H1 (cell line): Measurements from ENCODE around the gene USP10. TPM values are rescaled to one million over a fixed set of nuclear protein-coding genes. Genes with fewer than 3 reads are reported as not detected.

ENCODE experiments used
- CTCF ChIA-PET: fragments of 300-600 bp; sonication (Branson Sonifier 250); formaldehyde crosslinking; loops from one replicate; lab custom pipeline; 2021; ENCODE audit not compliant: partially characterized antibody; lab: Charles Lee
- POLR2A ChIA-PET: fragments of 300-600 bp; sonication (Branson Sonifier 250); formaldehyde crosslinking; loops from one replicate; lab custom pipeline; 2021; ENCODE audit warnings: inconsistent platforms; ENCODE audit not compliant: partially characterized antibody; lab: Charles Lee
- DNase-seq, 2 experiments: peaks; one replicate each; pipeline versions ENCODE4 v3.0.0 to v3.0.0-alpha.2; 2010 to 2022; ENCODE audit warnings: low spot score in 2 of 2, low read depth in 1 of 2, mixed read lengths in 1 of 2
- FAIRE-seq: peaks from 2 replicates; lab custom pipeline; 2011; peaks lifted over from hg19 to GRCh38; lab: Jason Lieb, UNC
- H2AFZ ChIP-seq: 2 replicates; pipeline ENCODE4 v1.8.1; 2012; ENCODE audit warnings: low read length, inconsistent platforms
- H2AK5ac ChIP-seq: 2 replicates; pipeline ENCODE4 v1.6.1; 2013; ENCODE audit warnings: low read depth, low read length
- H2BK120ac ChIP-seq: replicated peaks from 2 replicates; pipeline ENCODE3; 2013; ENCODE audit warnings: low read depth, low read length, inconsistent platforms
- H2BK12ac ChIP-seq: 2 replicates; pipeline ENCODE4 v1.6.1; 2013; ENCODE audit warnings: low read depth, low read length
- H2BK15ac ChIP-seq: 2 replicates; pipeline ENCODE4 v1.6.1; 2013; ENCODE audit warnings: low read length
- H2BK20ac ChIP-seq: 2 replicates; pipeline ENCODE4 v1.6.1; 2013; ENCODE audit warnings: low read length
- H2BK5ac ChIP-seq: 2 replicates; pipeline ENCODE4 v1.6.1; 2013; ENCODE audit warnings: low read depth, low read length
- H3K14ac ChIP-seq: 2 replicates; pipeline ENCODE4 v1.6.1; 2013; ENCODE audit warnings: inconsistent platforms; ENCODE audit not compliant: insufficient read length
- H3K18ac ChIP-seq: 2 replicates; pipeline ENCODE4 v1.6.1; 2013; ENCODE audit warnings: low read length; ENCODE audit errors: extremely low read depth
- H3K23ac ChIP-seq: 2 replicates; pipeline ENCODE4 v1.6.1; 2013; ENCODE audit warnings: inconsistent platforms; ENCODE audit not compliant: insufficient read length
- H3K23me2 ChIP-seq: 2 replicates; pipeline ENCODE4 v1.6.1; 2013; ENCODE audit warnings: low read depth, low read length
- H3K27ac ChIP-seq: 2 replicates; pipeline ENCODE4 v1.6.1; 2011; ENCODE audit warnings: low read depth, low read length, inconsistent platforms
- H3K27me3 ChIP-seq, 4 experiments: replicated peaks in 1 of 4; 1 replicate in 1 of 4; 2 replicates in 3 of 4; pipeline versions ENCODE4 v1.6.1 to v1.8.1; 2011 to 2013; ENCODE audit warnings: low read length in 3 of 4, mild to moderate bottlenecking in 3 of 4, inconsistent platforms in 2 of 4, mixed read lengths in 2 of 4, moderate library complexity in 1 of 4; ENCODE audit not compliant: control insufficient read depth in 3 of 4, insufficient read depth in 3 of 4; ENCODE audit errors: extremely low read depth in 1 of 4
- H3K36me3 ChIP-seq, 4 experiments: 2 replicates each; pipeline versions ENCODE4 v1.6.1 to v1.8.1; 2011 to 2013; ENCODE audit warnings: mild to moderate bottlenecking in 4 of 4, low read length in 3 of 4, moderate library complexity in 2 of 4, control low read depth in 1 of 4, inconsistent platforms in 1 of 4; ENCODE audit not compliant: insufficient read depth in 4 of 4, control insufficient read depth in 2 of 4
- H3K4ac ChIP-seq: replicated peaks from 2 replicates; pipeline ENCODE3; 2013; ENCODE audit warnings: low read length, low read depth, mixed read lengths, inconsistent platforms; ENCODE audit not compliant: insufficient read length
- H3K4me1 ChIP-seq, 4 experiments: replicated peaks in 1 of 4; 1 replicate in 1 of 4; 2 replicates in 3 of 4; pipeline versions ENCODE4 v1.6.1 to v1.8.1; 2011 to 2013; ENCODE audit warnings: low read length in 3 of 4, inconsistent platforms in 2 of 4, mixed read lengths in 1 of 4; ENCODE audit not compliant: insufficient read depth in 4 of 4, control insufficient read depth in 3 of 4
- H3K4me2 ChIP-seq, 2 experiments: 2 replicates each; pipeline versions ENCODE4 v1.6.1 to v1.8.1; 2011 to 2013; ENCODE audit warnings: low read depth in 2 of 2, low read length in 2 of 2, control low read depth in 1 of 2, inconsistent platforms in 1 of 2, mild to moderate bottlenecking in 1 of 2; ENCODE audit not compliant: insufficient read depth in 1 of 2
- H3K4me3 ChIP-seq, 4 experiments: fragments of 200-600, 300-600 bp in 1 of 4; sonication (generic), shearing (Covaris generic), sonication (Bioruptor Twin) in 1 of 4; 2 replicates each; pipeline versions ENCODE4 v1.5.1 to v1.8.1; 2011 to 2016; ENCODE audit warnings: low read length in 4 of 4, low read depth in 3 of 4, control low read depth in 2 of 4, inconsistent platforms in 2 of 4, mild to moderate bottlenecking in 2 of 4, mixed read lengths in 1 of 4, moderate library complexity in 1 of 4; ENCODE audit not compliant: insufficient read depth in 2 of 4; ENCODE audit errors: extremely low read depth in 1 of 4
- H3K56ac ChIP-seq: replicated peaks from 2 replicates; pipeline ENCODE3; 2013; ENCODE audit warnings: low read depth, mild to moderate bottlenecking, mixed read lengths, low read length, inconsistent platforms; ENCODE audit not compliant: insufficient read length
- H3K79me1 ChIP-seq: 2 replicates; pipeline ENCODE4 v1.6.1; 2013; ENCODE audit warnings: low read depth, low read length, control low read depth
- H3K79me2 ChIP-seq, 2 experiments: 2 replicates each; pipeline versions ENCODE4 v1.6.1 to v1.8.1; 2012 to 2013; ENCODE audit warnings: low read length in 2 of 2, mild to moderate bottlenecking in 2 of 2, inconsistent platforms in 1 of 2; ENCODE audit not compliant: insufficient read depth in 2 of 2, control insufficient read depth in 1 of 2
- H3K9ac ChIP-seq, 4 experiments: replicated peaks in 1 of 4; 1 replicate in 1 of 4; 2 replicates in 3 of 4; pipeline versions ENCODE4 v1.6.1 to v1.8.1; 2011 to 2013; ENCODE audit warnings: low read depth in 3 of 4, low read length in 3 of 4, control low read depth in 2 of 4, mild to moderate bottlenecking in 2 of 4, moderate library complexity in 2 of 4, inconsistent platforms in 1 of 4; ENCODE audit errors: extremely low read depth in 1 of 4
- H3K9me3 ChIP-seq, 2 experiments: 2 replicates each; pipeline versions ENCODE4 v1.6.1 to v1.8.1; 2012 to 2013; ENCODE audit warnings: mild to moderate bottlenecking in 2 of 2, moderate library complexity in 2 of 2, control low read depth in 1 of 2, inconsistent platforms in 1 of 2, low read depth in 1 of 2, low read length in 1 of 2, mixed read lengths in 1 of 2; ENCODE audit not compliant: insufficient read depth in 2 of 2
- H4K20me1 ChIP-seq, 2 experiments: replicated peaks in 1 of 2; 2 replicates each; pipeline versions ENCODE3 to v1.8.1; 2011 to 2013; ENCODE audit warnings: inconsistent platforms in 2 of 2, low read length in 2 of 2, mild to moderate bottlenecking in 1 of 2; ENCODE audit not compliant: insufficient read depth in 2 of 2, control insufficient read depth in 1 of 2
- H4K5ac ChIP-seq: 2 replicates; pipeline ENCODE4 v1.6.1; 2013; ENCODE audit warnings: low read length, low read depth, mixed read lengths, inconsistent platforms; ENCODE audit not compliant: insufficient read length
- H4K8ac ChIP-seq: 2 replicates; pipeline ENCODE4 v1.8.0; 2013; ENCODE audit warnings: mild to moderate bottlenecking, moderate library complexity, low read length, inconsistent platforms; ENCODE audit not compliant: insufficient read depth; ENCODE audit errors: extremely low read depth
- H4K91ac ChIP-seq: replicated peaks from 2 replicates; pipeline ENCODE3; 2013; ENCODE audit warnings: low read length, mixed read lengths, inconsistent platforms; ENCODE audit not compliant: insufficient read length
- ASH2L ChIP-seq: fragments of 200-600, 300-600 bp; sonication (generic); IDR thresholded peaks from one replicate; pipeline ENCODE4 v1.7.1; 2017; ENCODE audit warnings: low read length
- CBX8 ChIP-seq: fragments of 300-800, 300-1000 bp; sonication (generic); IDR thresholded peaks from 2 replicates; pipeline ENCODE4 v1.7.1; 2016; ENCODE audit warnings: low read depth, low read length, borderline replicate concordance
- EP300 ChIP-seq, 2 experiments: IDR thresholded peaks; 1 replicate in 1 of 2; 2 replicates in 1 of 2; pipeline ENCODE4 v1.6.1; 2011 to 2012; ENCODE audit warnings: low read depth in 2 of 2, low read length in 2 of 2, mild to moderate bottlenecking in 2 of 2, borderline replicate concordance in 1 of 2, inconsistent platforms in 1 of 2, moderate library complexity in 1 of 2
- EZH2 ChIP-seq: fragments of 200-600 bp; sonication (generic); IDR thresholded peaks from 2 replicates; pipeline ENCODE4 v1.7.1; 2012; ENCODE audit warnings: low read depth, mild to moderate bottlenecking, moderate library complexity, low read length, inconsistent platforms; ENCODE audit not compliant: severe bottlenecking
- HDAC6 ChIP-seq: IDR thresholded peaks from one replicate; pipeline ENCODE4 v1.7.1; 2012; ENCODE audit warnings: low read depth, mild to moderate bottlenecking, inconsistent platforms, low read length, moderate library complexity
- KDM1A ChIP-seq: fragments of 200-600, 300-600 bp; sonication (generic); IDR thresholded peaks from 2 replicates; pipeline ENCODE4 v1.7.1; 2016; ENCODE audit warnings: mild to moderate bottlenecking, low read length, borderline replicate concordance
- RAD21 ChIP-seq, 2 experiments: IDR thresholded peaks in 1 of 2; conservative IDR thresholded peaks in 1 of 2; 2 replicates each; pipeline ENCODE4 v1.6.1; 2011; ENCODE audit warnings: low read depth in 2 of 2, low read length in 2 of 2, improper control_type of control experiment in 1 of 2, inconsistent platforms in 1 of 2, mild to moderate bottlenecking in 1 of 2, moderate library complexity in 1 of 2
- SAP30 ChIP-seq: fragments of 300-600 bp; sonication (generic); IDR thresholded peaks from 2 replicates; pipeline ENCODE4 v1.7.1; 2012; ENCODE audit warnings: low read length, moderate library complexity, mild to moderate bottlenecking, inconsistent platforms; ENCODE audit not compliant: insufficient read depth, insufficient replicate concordance
- SIN3A ChIP-seq, 2 experiments: IDR thresholded peaks in 1 of 2; conservative IDR thresholded peaks in 1 of 2; 2 replicates each; pipeline ENCODE4 v1.6.1; 2011 to 2012; ENCODE audit warnings: low read length in 2 of 2, improper control_type of control experiment in 1 of 2, low read depth in 1 of 2, mild to moderate bottlenecking in 1 of 2
- SIX5 ChIP-seq: IDR thresholded peaks from 2 replicates; pipeline ENCODE4 v1.6.1; 2011; ENCODE audit warnings: mild to moderate bottlenecking, low read depth, low read length
- TCF12 ChIP-seq: IDR thresholded peaks from 2 replicates; pipeline ENCODE4 v1.6.1; 2011; ENCODE audit warnings: low read depth, mild to moderate bottlenecking, low read length
- TEAD4 ChIP-seq: IDR thresholded peaks from 2 replicates; pipeline ENCODE4 v1.6.1; 2012; ENCODE audit warnings: low read depth, low read length, inconsistent platforms, mixed read lengths
- WGBS, 2 experiments: shearing (Covaris generic) in 1 of 2; methylation state at CpG; one replicate each; pipeline versions ENCODE4 v1.1.6 to v1.1.7; 2013 to 2015; ENCODE audit warnings: low lambda C conversion rate in 2 of 2, mixed read lengths in 2 of 2, inconsistent platforms in 1 of 2, low coverage in 1 of 2, missing lambda C conversion rate in 1 of 2; ENCODE audit not compliant: insufficient replicate concordance in 2 of 2, insufficient coverage in 1 of 2, insufficient read length in 1 of 2; ENCODE audit errors: extremely low coverage in 1 of 2, missing lambda C conversion rate in 1 of 2; 5-methylcytosine and 5-hydroxymethylcytosine counted together
- polyA plus RNA-seq, 7 experiments: library from polyadenylated mRNA; depleted of rRNA in 3 of 7; stranded (reverse) in 5 of 7; unstranded in 2 of 7; fragments of >200 nt in 5 of 7; fragments of 200-250 nt in 2 of 7; gene quantifications; 1 replicate in 5 of 7; 2 replicates in 1 of 7; 4 replicates in 1 of 7; pipeline versions ENCODE4 v1.2.1 to v1.2.3, GENCODE V29; 2011 to 2013; ENCODE audit warnings: missing spikeins in 2 of 7, mixed read lengths in 2 of 7
- total RNA-seq: library from RNA; stranded (reverse); fragmentation: NEBNext Ultra II Directional; extraction: Animal tissue kit (Norgen Biotek cat#: 25700); gene quantifications from 2 replicates; pipeline ENCODE4 v1.2.1, GENCODE V29; 2021

The USP10 gene
- total and polyA plus RNA-seq, 2 of the 8 experiments (the other 6 are each of a cell fraction or from before 2014, with no cell fraction given) = 171 to 195 TPM

DNA sequence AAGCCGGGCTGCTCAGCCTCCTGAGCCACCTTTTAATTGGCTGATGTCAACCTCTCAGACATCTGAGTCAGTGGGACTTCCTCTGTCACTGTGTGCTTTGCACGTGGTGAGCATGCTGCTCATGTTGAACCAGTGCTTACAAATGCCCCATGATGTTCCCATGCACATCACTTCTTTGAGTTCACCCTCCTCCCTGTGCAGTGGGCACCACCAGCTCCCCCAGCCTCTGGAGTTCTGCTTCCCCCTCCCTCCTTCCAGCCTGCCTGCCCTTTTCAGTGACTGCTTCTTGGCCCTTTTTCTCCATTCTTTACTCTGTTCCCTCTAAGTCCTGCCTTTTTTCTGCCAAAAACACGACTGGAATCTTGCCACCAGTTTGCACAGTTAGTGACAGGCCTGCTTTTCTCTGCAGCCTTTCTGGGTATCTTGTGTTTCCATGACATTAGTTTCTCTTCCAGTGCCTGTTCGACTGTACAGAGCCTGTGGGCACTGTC, 41.6 kb downstream of the USP10 start:
- CTCF ChIA-PET = interaction anchor here (1.3 to 13.2 kb wide), 7 partner anchors 12 to 211 kb away, joined by 3 to 137 read pairs (median 45); no protein-coding TSS in a partner anchor
- WGBS, 2 experiments = 86% methylated on average over 4 of the region's 4 CpGs; no CpG with 5 or more reads in 1 of the 2 experiments
- TF ChIP-seq EP300 (IDR thresholded peaks at IDR 0.05; ENCODE audit: borderline replicate concordance in 1 of 2, low read depth in 2 of 2, low read length in 2 of 2) = no peak
- no peak for TF ChIP-seq TCF12
- TF ChIP-seq SIX5 = no peak
- no peak for TF ChIP-seq TEAD4
- no peak for TF ChIP-seq SAP30
- no peak for TF ChIP-seq HDAC6
- no peak for TF ChIP-seq RAD21 (IDR thresholded peaks at IDR 0.05 in 1 of 2, conservative IDR thresholded peaks at IDR 0.05 in 1 of 2; ENCODE audit: low read depth in 2 of 2, low read length in 2 of 2)
- no peak for TF ChIP-seq SIN3A (conservative IDR thresholded peaks at IDR 0.05 in 1 of 2, IDR thresholded peaks at IDR 0.05 in 1 of 2; ENCODE audit: low read depth in 1 of 2, low read length in 2 of 2)
- no peak for TF ChIP-seq ASH2L
- TF ChIP-seq CBX8 = no peak
- TF ChIP-seq KDM1A = no peak
- no peak for TF ChIP-seq EZH2

More for the DNA sequence above, 41.6 kb downstream of the USP10 start:
- Histone ChIP-seq H4K20me1 (peaks cover 24 to 37% of the 10 kb centered on the region in 2 experiments), H3K9me3 (no peaks in the 10 kb centered on the region), H3K18ac (no peak overlapping the region), H3K56ac (no peak overlapping the region), H2BK15ac (no peak overlapping the region), H4K8ac (no peak overlapping the region), H4K91ac (no peak overlapping the region), H3K27ac (no peak overlapping the region), H2AFZ (no peak overlapping the region), H2BK120ac (no peak overlapping the region), H3K4me2 (no peak overlapping the region), H3K4me3 (no peak overlapping the region), H3K79me1 (peaks cover 9% of the 10 kb centered on the region; the same call in 1 of the 2 replicates), H3K27me3 (no peaks in the 10 kb centered on the region), H3K9ac (no peak overlapping the region), H2BK12ac (no peak overlapping the region), H4K5ac (no peak overlapping the region), H3K14ac (no peak overlapping the region), H2BK5ac (no peak overlapping the region), H2BK20ac (no peak overlapping the region), H3K23me2 (no peaks in the 10 kb centered on the region), H3K79me2 (peaks cover 7 to 89% of the 10 kb centered on the region in 2 experiments), H3K23ac (no peak overlapping the region), H3K4me1 (peaks cover 3 to 10% (median 5%) of the 10 kb centered on the region in 4 experiments; a peak in 6 of 7 replicates), H2AK5ac (no peak overlapping the region), H3K36me3 (peaks cover 0 to 16% (median 9%) of the 10 kb centered on the region in 4 experiments; a peak in 4 of 8 replicates), H3K4ac (no peak overlapping the region)
- DNase-seq (no peak), FAIRE-seq (no peak)
- POLR2A ChIA-PET = interaction anchor here (1.9 kb wide), 1 partner anchor 15 kb away, joined by 7 read pairs; no protein-coding TSS in a partner anchor
